PC-9 (cell line): ENCODE results near the gene KBTBD7.

ENCODE experiments used
- CTCF ChIP-seq: fragments of 200-600 bp; sonication (generic); conservative IDR thresholded peaks from 2 replicates; pipeline ENCODE4 v1.6.1; 2017; ENCODE audit warnings: mixed run types, antibody characterized with exemption, mild to moderate bottlenecking, moderate library complexity
- EZH2 ChIP-seq: fragments of 200-600 bp; sonication (generic); IDR thresholded peaks from 2 replicates; pipeline ENCODE4 v1.8.0; 2017; ENCODE audit warnings: antibody characterized with exemption, low read depth

- TF ChIP-seq CTCF: no peak
- no peak for TF ChIP-seq EZH2
Measured at GRCh38 chr13:41178040-41178439, 16.3 kb downstream of the KBTBD7 start.
